ENCODE data around the gene RFC3.
"Not testable (repeated sequence)": the region's sequence is repeated elsewhere in the genome, so short reads cannot be mapped to it uniquely, and the experiment has no call there.

The RFC3 gene

GRCh38 chr13:33796095-33796494 is 21.9 kb upstream of the RFC3 start:
- no peaks in the 10 kb centered on the region for H3K9me3 ChIP-seq (ENCODE audit: insufficient read depth, low read length)
- no peaks in the 10 kb centered on the region for H3K27me3 ChIP-seq (ENCODE audit: insufficient read depth, insufficient read length)
- no peak overlapping the region for H3K4me3 ChIP-seq (ENCODE audit: insufficient read length, low read depth)
- no peak for TF ChIP-seq YY1 (IDR thresholded peaks at IDR 0.05; ENCODE audit: insufficient read depth, insufficient read length)
- no peak for TF ChIP-seq SUZ12 (IDR thresholded peaks at IDR 0.05; ENCODE audit: extremely low read depth, insufficient read depth, insufficient read length)
- TF ChIP-seq ZNF274 (IDR thresholded peaks at IDR 0.05; ENCODE audit: low read depth, low read length): no peak
- no peaks in the 10 kb centered on the region for H3K4me1 ChIP-seq (ENCODE audit: insufficient read depth, insufficient read length)
- H3K9ac ChIP-seq (ENCODE audit: insufficient read length, low read depth): no peak overlapping the region
- H3K36me3 ChIP-seq (ENCODE audit: insufficient read depth, insufficient read length, low read length): no peaks in the 10 kb centered on the region
- no peak for DNase-seq (ENCODE audit: low read depth, low spot score)

DNA sequence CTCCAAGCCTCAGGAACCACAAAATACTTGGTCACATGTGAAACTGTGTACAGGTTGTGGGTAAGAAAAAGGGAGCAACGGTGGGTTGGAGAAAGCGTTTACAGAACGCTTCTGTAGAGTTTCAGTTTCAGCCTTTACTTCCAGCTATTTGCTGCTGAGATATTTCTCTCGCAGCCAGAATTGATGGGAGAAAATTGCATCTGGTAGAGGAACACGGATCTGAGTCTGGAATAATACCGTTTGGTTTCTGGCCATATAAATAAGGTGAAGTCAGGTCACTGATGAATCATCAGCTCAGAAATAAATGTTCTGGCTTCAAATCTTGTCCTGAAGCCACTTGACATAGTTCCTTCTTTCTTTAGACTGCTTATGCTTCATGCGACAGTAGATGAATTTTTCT is 20.3 kb upstream of the RFC3 start:
- no peaks in the 10 kb centered on the region for H3K9me3 ChIP-seq (ENCODE audit: insufficient read depth, low read length)
- H3K27me3 ChIP-seq (ENCODE audit: insufficient read depth, insufficient read length): no peaks in the 10 kb centered on the region
- no peaks in the 10 kb centered on the region for H3K36me3 ChIP-seq (ENCODE audit: insufficient read depth, insufficient read length, low read length)
- H3K4me1 ChIP-seq (ENCODE audit: insufficient read depth, insufficient read length): no peaks in the 10 kb centered on the region
- TF ChIP-seq ZNF274 (IDR thresholded peaks at IDR 0.05; ENCODE audit: low read depth, low read length) (no peak), YY1 (IDR thresholded peaks at IDR 0.05; ENCODE audit: insufficient read depth, insufficient read length) (no peak), SUZ12 (IDR thresholded peaks at IDR 0.05; ENCODE audit: extremely low read depth, insufficient read depth, insufficient read length) (no peak)
- no peak overlapping the region for H3K4me3 ChIP-seq (ENCODE audit: insufficient read length, low read depth)
- no peak overlapping the region for H3K9ac ChIP-seq (ENCODE audit: insufficient read length, low read depth)
- no peak for DNase-seq (ENCODE audit: low read depth, low spot score)

DNA sequence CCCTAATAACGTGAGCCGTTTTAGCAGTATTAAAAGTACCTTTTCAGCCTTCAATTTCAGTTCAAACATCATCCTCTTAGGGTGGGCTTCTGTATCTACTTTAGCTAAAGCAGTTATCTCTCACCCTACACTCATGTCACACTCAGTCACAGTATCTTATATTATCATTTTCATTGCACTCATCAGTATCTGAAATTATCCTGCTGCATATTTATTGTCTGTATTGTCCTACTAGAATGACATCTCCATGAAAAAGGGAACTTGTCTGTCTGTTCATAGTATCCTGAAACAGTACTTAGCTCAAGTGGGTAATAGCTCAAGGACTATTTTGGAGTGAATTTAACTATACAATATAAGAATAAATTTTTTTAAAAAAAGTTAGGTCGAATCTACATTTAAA is 19.9 kb upstream of the RFC3 start:
- TF ChIP-seq YY1 (IDR thresholded peaks at IDR 0.05; ENCODE audit: insufficient read depth, insufficient read length) (no peak), SUZ12 (IDR thresholded peaks at IDR 0.05; ENCODE audit: extremely low read depth, insufficient read depth, insufficient read length) (no peak), ZNF274 (IDR thresholded peaks at IDR 0.05; ENCODE audit: low read depth, low read length) (no peak)
- H3K9ac ChIP-seq (ENCODE audit: insufficient read length, low read depth): no peak overlapping the region

GRCh38 chr13:33799950-33800592 is 17.9 kb upstream of the RFC3 start:
- Histone ChIP-seq H3K4me1 (ENCODE audit: insufficient read depth, insufficient read length) (no peaks in the 10 kb centered on the region), H3K9ac (ENCODE audit: insufficient read length, low read depth) (no peak overlapping the region), H3K9me3 (ENCODE audit: insufficient read depth, low read length) (no peaks in the 10 kb centered on the region), H3K27me3 (ENCODE audit: insufficient read depth, insufficient read length) (no peaks in the 10 kb centered on the region), H3K36me3 (ENCODE audit: insufficient read depth, insufficient read length, low read length) (no peaks in the 10 kb centered on the region), H3K4me3 (ENCODE audit: insufficient read length, low read depth) (no peak overlapping the region)
- DNase-seq (ENCODE audit: low read depth, low spot score): no peak
- TF ChIP-seq SUZ12 (IDR thresholded peaks at IDR 0.05; ENCODE audit: extremely low read depth, insufficient read depth, insufficient read length) (no peak), ZNF274 (IDR thresholded peaks at IDR 0.05; ENCODE audit: low read depth, low read length) (no peak)

More for the DNA sequence above, 19.9 kb upstream of the RFC3 start:
- H3K36me3 ChIP-seq (ENCODE audit: insufficient read depth, insufficient read length, low read length): no peaks in the 10 kb centered on the region
- no peaks in the 10 kb centered on the region for H3K27me3 ChIP-seq (ENCODE audit: insufficient read depth, insufficient read length)
- no peaks in the 10 kb centered on the region for H3K9me3 ChIP-seq (ENCODE audit: insufficient read depth, low read length)
- DNase-seq (ENCODE audit: low read depth, low spot score): no peak
- H3K4me3 ChIP-seq (ENCODE audit: insufficient read length, low read depth): no peak overlapping the region
- H3K4me1 ChIP-seq (ENCODE audit: insufficient read depth, insufficient read length): no peaks in the 10 kb centered on the region

- Histone ChIP-seq H3K36me3 (ENCODE audit: insufficient read depth, insufficient read length, low read length) (no peaks in the 10 kb centered on the region), H3K9ac (ENCODE audit: insufficient read length, low read depth) (no peak overlapping the region), H3K4me3 (ENCODE audit: insufficient read length, low read depth) (no peak overlapping the region), H3K4me1 (ENCODE audit: insufficient read depth, insufficient read length) (no peaks in the 10 kb centered on the region), H3K9me3 (ENCODE audit: insufficient read depth, low read length) (no peaks in the 10 kb centered on the region), H3K27me3 (ENCODE audit: insufficient read depth, insufficient read length) (no peaks in the 10 kb centered on the region)
- no peak for DNase-seq (ENCODE audit: low read depth, low spot score)
- TF ChIP-seq SUZ12 (IDR thresholded peaks at IDR 0.05; ENCODE audit: extremely low read depth, insufficient read depth, insufficient read length) (no peak), YY1 (IDR thresholded peaks at IDR 0.05; ENCODE audit: insufficient read depth, insufficient read length) (no peak), ZNF274 (IDR thresholded peaks at IDR 0.05; ENCODE audit: low read depth, low read length) (no peak)
These were observed 17.2 kb upstream of the RFC3 start for GRCh38 chr13:33800646-33801186.

DNA sequence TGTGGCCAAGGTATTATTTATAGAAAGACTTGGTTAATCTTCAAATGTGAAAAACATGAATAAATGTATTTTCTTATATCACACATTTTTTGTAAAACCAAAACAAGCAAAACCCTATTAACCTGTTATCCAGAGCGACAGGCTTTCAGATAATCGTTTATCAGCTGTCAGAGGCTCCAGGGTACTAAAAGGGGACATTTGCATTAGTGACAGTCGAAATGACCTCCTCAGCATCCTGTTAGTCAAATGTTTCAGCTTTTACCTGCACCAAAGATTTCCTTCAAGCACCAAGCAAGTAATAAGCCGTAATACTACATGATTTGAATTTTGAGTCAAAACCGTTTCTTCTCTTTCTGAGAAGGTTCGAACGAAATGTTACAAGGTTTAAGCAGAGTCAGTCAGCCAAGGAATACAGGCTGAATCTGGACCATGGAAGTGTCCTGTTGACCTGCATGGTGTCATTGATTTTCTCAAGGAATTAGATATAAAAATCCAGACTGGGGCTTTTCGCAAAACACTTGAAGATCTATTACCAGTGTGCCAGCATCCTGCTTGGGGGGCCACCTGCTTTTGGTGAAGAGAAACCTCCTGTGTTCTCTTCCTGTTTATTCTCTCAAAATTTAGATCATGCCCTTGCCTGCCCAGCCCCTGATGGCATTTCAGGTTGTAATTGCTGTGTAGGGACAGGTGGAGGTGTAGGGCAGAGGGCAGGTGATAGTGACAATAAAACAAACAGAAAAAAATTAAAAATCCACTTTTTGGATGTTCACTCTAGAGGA is 11.3 kb upstream of the RFC3 start:
- Histone ChIP-seq H3K4me3 (ENCODE audit: insufficient read length, low read depth) (no peak overlapping the region), H3K27me3 (ENCODE audit: insufficient read depth, insufficient read length) (no peaks in the 10 kb centered on the region), H3K4me1 (ENCODE audit: insufficient read depth, insufficient read length) (no peaks in the 10 kb centered on the region), H3K9ac (ENCODE audit: insufficient read length, low read depth) (no peak overlapping the region), H3K9me3 (ENCODE audit: insufficient read depth, low read length) (no peaks in the 10 kb centered on the region), H3K36me3 (ENCODE audit: insufficient read depth, insufficient read length, low read length) (no peaks in the 10 kb centered on the region)
- TF ChIP-seq ZNF274 (IDR thresholded peaks at IDR 0.05; ENCODE audit: low read depth, low read length) (no peak), SUZ12 (IDR thresholded peaks at IDR 0.05; ENCODE audit: extremely low read depth, insufficient read depth, insufficient read length) (no peak), YY1 (IDR thresholded peaks at IDR 0.05; ENCODE audit: insufficient read depth, insufficient read length) (no peak)
- DNase-seq (ENCODE audit: low read depth, low spot score): no peak

- not testable (repeated sequence) for DNase-seq (ENCODE audit: low read depth, low spot score); H3K36me3 ChIP-seq (ENCODE audit: insufficient read depth, insufficient read length, low read length); H3K27me3 ChIP-seq (ENCODE audit: insufficient read depth, insufficient read length); H3K4me3 ChIP-seq (ENCODE audit: insufficient read length, low read depth); H3K9me3 ChIP-seq (ENCODE audit: insufficient read depth, low read length); H3K9ac ChIP-seq (ENCODE audit: insufficient read length, low read depth); H3K4me1 ChIP-seq (ENCODE audit: insufficient read depth, insufficient read length)
These were observed 5.1 kb upstream of the RFC3 start for GRCh38 chr13:33812829-33813228.

Measured in NT2/D1 (cell line).